ENCODE measurements around the gene TUT4. TPM values are rescaled to one million over a fixed set of nuclear protein-coding genes. Genes with fewer than 3 reads are reported as not detected.
A peak's percentile ranks its signal among the peaks of the same experiment; 100 is the strongest.

TUT4 gene
- total RNA-seq, 1 donor from 2014 or later: 52.1 TPM

GRCh38 chr1:52592637-52593323 lies 39.9 kb upstream of the TUT4 start:
- Histone ChIP-seq H3K27me3 (ENCODE audit: low read depth) (no peaks in the 10 kb centered on the region), H3K27ac (no peak overlapping the region), H3K9me3 (no peaks in the 10 kb centered on the region), H3K36me3 (no peaks in the 10 kb centered on the region), H3K4me1 (no peaks in the 10 kb centered on the region), H3K4me3 (no peak overlapping the region)
- DNase-seq (no peak), ATAC-seq (no peak)
- TF ChIP-seq, protein P1, sequence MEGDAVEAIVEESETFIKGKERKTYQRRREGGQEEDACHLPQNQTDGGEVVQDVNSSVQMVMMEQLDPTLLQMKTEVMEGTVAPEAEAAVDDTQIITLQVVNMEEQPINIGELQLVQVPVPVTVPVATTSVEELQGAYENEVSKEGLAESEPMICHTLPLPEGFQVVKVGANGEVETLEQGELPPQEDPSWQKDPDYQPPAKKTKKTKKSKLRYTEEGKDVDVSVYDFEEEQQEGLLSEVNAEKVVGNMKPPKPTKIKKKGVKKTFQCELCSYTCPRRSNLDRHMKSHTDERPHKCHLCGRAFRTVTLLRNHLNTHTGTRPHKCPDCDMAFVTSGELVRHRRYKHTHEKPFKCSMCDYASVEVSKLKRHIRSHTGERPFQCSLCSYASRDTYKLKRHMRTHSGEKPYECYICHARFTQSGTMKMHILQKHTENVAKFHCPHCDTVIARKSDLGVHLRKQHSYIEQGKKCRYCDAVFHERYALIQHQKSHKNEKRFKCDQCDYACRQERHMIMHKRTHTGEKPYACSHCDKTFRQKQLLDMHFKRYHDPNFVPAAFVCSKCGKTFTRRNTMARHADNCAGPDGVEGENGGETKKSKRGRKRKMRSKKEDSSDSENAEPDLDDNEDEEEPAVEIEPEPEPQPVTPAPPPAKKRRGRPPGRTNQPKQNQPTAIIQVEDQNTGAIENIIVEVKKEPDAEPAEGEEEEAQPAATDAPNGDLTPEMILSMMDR (IDR thresholded peaks at IDR 0.05): no peak
- intact Hi-C loops (cut with DNase I): no loop called here

DNA sequence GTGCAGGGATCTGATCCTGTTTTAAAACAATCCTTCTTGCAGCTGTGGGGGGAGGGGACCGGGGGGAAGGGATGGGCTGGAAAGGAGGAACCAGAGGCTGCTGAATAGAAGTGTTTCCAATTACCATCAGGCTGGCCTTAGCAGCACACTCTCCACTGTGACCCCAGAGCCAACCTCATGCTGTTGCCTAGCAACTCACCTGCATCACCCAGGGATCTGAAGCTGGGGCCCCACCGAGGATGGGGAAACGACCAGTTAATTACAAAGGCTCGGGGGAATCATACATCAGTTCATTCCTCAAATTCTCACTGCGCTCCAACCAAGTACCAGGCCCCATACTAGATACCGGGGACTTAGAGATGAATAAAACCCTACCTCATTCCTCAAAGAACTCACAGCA lies 37.4 kb upstream of the TUT4 start:
- no peaks in the 10 kb centered on the region for H3K36me3 ChIP-seq
- H3K4me1 ChIP-seq: no peaks in the 10 kb centered on the region
- no peaks in the 10 kb centered on the region for H3K9me3 ChIP-seq
- TF ChIP-seq, protein P1 (IDR thresholded peaks at IDR 0.05): no peak
- DNase-seq (no peak), ATAC-seq (no peak)
- no peaks in the 10 kb centered on the region for H3K27me3 ChIP-seq (ENCODE audit: low read depth)
- H3K27ac ChIP-seq: no peak overlapping the region
- no peak overlapping the region for H3K4me3 ChIP-seq
- intact Hi-C loops (cut with DNase I): no loop called here

DNA sequence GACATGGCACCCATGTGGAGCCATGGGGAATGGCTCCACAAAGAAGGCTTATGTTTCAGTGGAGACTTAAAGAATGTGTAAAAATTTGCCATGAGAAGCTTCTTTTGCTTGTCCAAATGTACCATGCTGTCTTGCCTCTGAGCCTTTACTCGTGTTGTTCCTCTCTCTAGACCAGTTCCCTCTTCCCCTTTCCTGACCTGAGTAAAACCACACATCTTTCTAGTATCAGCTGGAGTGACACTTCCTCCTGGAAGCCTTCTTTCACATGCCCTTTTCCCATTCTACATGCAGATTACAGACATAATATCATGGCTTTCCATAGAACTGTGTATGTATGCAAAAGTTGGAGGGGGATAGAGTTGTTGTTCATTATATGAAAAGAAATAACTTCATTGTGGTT lies 35.6 kb upstream of the TUT4 start:
- no peaks in the 10 kb centered on the region for H3K4me1 ChIP-seq
- no peaks in the 10 kb centered on the region for H3K36me3 ChIP-seq
- no peak overlapping the region for H3K4me3 ChIP-seq
- peak in 1 of 2 donors; percentile 59 for ATAC-seq
- TF ChIP-seq, protein P1 (IDR thresholded peaks at IDR 0.05): no peak
- no peaks in the 10 kb centered on the region for H3K9me3 ChIP-seq
- no peaks in the 10 kb centered on the region for H3K27me3 ChIP-seq (ENCODE audit: low read depth)
- no peak for DNase-seq
- no peak overlapping the region for H3K27ac ChIP-seq
- intact Hi-C loops (cut with DNase I): no loop called here

DNA sequence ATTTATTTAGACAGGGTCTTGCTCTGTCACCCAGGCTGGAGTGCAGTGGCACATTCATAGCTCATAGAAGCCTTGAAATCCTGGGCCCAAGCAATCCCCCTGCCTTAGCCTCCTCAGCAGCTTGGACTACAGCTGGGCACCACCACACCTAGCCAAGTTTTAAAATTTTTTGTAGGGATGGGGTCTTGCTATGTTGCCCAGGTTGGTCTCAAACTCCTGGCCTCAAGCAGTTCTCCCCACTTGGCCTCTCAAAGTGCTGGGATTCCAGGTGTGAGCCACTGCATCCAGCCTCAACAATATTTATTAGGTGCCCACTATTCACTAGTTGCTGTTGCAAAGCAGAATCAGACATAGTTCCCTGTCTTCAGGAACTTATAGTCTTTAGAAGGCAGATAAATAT lies 35.1 kb upstream of the TUT4 start:
- Histone ChIP-seq H3K4me3 (no peak overlapping the region), H3K4me1 (no peaks in the 10 kb centered on the region), H3K9me3 (no peaks in the 10 kb centered on the region), H3K27me3 (ENCODE audit: low read depth) (no peaks in the 10 kb centered on the region), H3K27ac (no peak overlapping the region), H3K36me3 (no peaks in the 10 kb centered on the region)
- intact Hi-C loops (cut with DNase I): no loop called here
- no peak for ATAC-seq
- TF ChIP-seq, protein P1 (IDR thresholded peaks at IDR 0.05): no peak
- no peak for DNase-seq

- no peaks in the 10 kb centered on the region for H3K9me3 ChIP-seq
- H3K4me1 ChIP-seq: no peaks in the 10 kb centered on the region
- no peak overlapping the region for H3K27ac ChIP-seq
- DNase-seq: no peak
- no peak overlapping the region for H3K4me3 ChIP-seq
- H3K36me3 ChIP-seq: no peaks in the 10 kb centered on the region
- intact Hi-C loops (cut with DNase I): no loop called here
- no peaks in the 10 kb centered on the region for H3K27me3 ChIP-seq (ENCODE audit: low read depth)
- no peak for ATAC-seq
- TF ChIP-seq, protein P1 (IDR thresholded peaks at IDR 0.05): no peak
These were observed 32.6 kb upstream of the TUT4 start for GRCh38 chr1:52585474-52585873.

All from lower lobe of right lung (tissue), 2 donors.